NCI-H82 (cell line): ENCODE data around the gene TMEM182.

ENCODE experiments used
- DNase-seq: peaks from one replicate; lab custom pipeline; 2025; lab: John Stamatoyannopoulos, UW

Gene TMEM182

GRCh38 chr2:102768253-102768652, 6.4 kb downstream of the TMEM182 start:
- no peak for DNase-seq

- no peak for DNase-seq
These were observed 7.1 kb downstream of the TMEM182 start for GRCh38 chr2:102768892-102769291.

- DNase-seq: no peak
These were observed 8.7 kb downstream of the TMEM182 start for GRCh38 chr2:102770506-102770905.

- DNase-seq: no peak
These were observed 9.3 kb downstream of the TMEM182 start for GRCh38 chr2:102771114-102771513.

GRCh38 chr2:102772659-102773058, 10.8 kb downstream of the TMEM182 start:
- no peak for DNase-seq

- no peak for DNase-seq
These were observed 11.4 kb downstream of the TMEM182 start for GRCh38 chr2:102773149-102773705.

- no peak for DNase-seq
These were observed 16.4 kb downstream of the TMEM182 start for GRCh38 chr2:102778260-102778659.

- no peak for DNase-seq
These were observed 18.6 kb downstream of the TMEM182 start for GRCh38 chr2:102780467-102780866.

- DNase-seq: no peak
These were observed 20.4 kb downstream of the TMEM182 start for GRCh38 chr2:102782187-102782586.

GRCh38 chr2:102782933-102783332, 21.1 kb downstream of the TMEM182 start:
- peak; percentile 2 for DNase-seq

- no peak for DNase-seq
These were observed 21.8 kb downstream of the TMEM182 start for GRCh38 chr2:102783506-102784183.

GRCh38 chr2:102784940-102785339, 23.1 kb downstream of the TMEM182 start:
- DNase-seq: no peak

GRCh38 chr2:102788216-102788884, 26.5 kb downstream of the TMEM182 start:
- no peak for DNase-seq

GRCh38 chr2:102788885-102789260, 27.0 kb downstream of the TMEM182 start:
- no peak for DNase-seq

GRCh38 chr2:102789349-102790090, 27.7 kb downstream of the TMEM182 start:
- DNase-seq: no peak

GRCh38 chr2:102790091-102790455, 28.2 kb downstream of the TMEM182 start:
- no peak for DNase-seq

GRCh38 chr2:102792568-102793208, 30.9 kb downstream of the TMEM182 start:
- DNase-seq: no peak

- DNase-seq: no peak
These were observed 33.8 kb downstream of the TMEM182 start for GRCh38 chr2:102795641-102796040.

GRCh38 chr2:102796337-102796736, 34.5 kb downstream of the TMEM182 start:
- no peak for DNase-seq

GRCh38 chr2:102797486-102797885, 35.7 kb downstream of the TMEM182 start:
- DNase-seq: no peak

- DNase-seq: no peak
These were observed 36.4 kb downstream of the TMEM182 start for GRCh38 chr2:102798181-102798580.

- DNase-seq: peak; percentile 19
These were observed 39.4 kb downstream of the TMEM182 start for GRCh38 chr2:102801098-102801718.
